Measurements from ENCODE around the gene BTBD16.

Gene BTBD16

DNA sequence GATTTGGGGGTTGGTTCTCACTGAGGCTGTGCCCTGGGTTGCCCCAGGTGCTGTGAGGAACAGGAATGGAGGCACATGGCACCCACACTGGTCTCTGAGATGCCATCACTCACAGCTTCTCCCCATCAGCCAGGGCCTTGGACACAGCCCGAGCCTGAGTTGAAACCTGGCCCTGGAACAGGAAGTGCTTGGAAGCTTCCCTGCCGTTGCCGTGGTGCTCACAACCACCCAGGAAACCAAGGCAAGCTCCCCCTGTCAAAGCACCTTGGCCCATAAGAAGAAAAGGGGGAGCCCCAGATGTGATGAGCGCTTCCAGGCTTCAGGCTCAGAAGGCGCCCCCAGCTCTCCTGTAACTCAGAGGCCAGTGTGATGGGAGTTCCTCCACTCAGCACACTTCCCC lies at the start of gene BTBD16:
TSS of gene BTBD16 (plus strand) at position 221 of the 400 bp plus-strand sequence. CDS start 3,786 bp downstream, outside the sequence.
- Mint-ChIP-seq H3K36me3 (no peaks in the 10 kb centered on the region), H3K4me1 (ENCODE audit: low read depth) (no peaks in the 10 kb centered on the region), H3K27ac (no peak within 1 kb of the TSS), H3K27me3 (peaks cover 8% of the 10 kb centered on the region), H3K4me3 (no peak within 1 kb of the TSS), H3K9me3 (ENCODE audit: low read depth) (no peaks in the 10 kb centered on the region)

DNA sequence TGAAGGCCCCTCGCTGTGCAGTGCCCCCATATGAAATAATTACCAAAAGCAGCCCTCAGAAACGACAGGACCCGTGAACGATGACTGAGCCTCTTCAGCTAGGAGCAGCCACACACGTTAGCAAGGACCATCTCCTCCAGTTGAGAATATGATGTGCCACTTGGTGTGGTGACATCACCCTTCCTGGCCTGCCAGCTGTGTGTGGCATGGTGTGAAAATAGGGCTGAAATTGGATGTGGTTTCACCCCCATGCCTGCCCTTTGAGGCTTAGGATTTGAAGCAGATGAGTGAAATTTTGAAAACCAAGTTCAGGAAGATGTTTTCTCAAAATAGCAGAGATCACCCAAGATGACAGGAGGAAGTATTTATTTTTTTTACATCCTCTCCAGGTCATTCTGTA lies 49.1 kb upstream of the BTBD16 start:
- Mint-ChIP-seq H3K4me3 (no peak overlapping the region), H3K4me1 (ENCODE audit: low read depth) (no peaks in the 10 kb centered on the region), H3K27ac (no peak overlapping the region), H3K9me3 (ENCODE audit: low read depth) (no peaks in the 10 kb centered on the region), H3K27me3 (peaks cover 8% of the 10 kb centered on the region), H3K36me3 (no peaks in the 10 kb centered on the region)

DNA sequence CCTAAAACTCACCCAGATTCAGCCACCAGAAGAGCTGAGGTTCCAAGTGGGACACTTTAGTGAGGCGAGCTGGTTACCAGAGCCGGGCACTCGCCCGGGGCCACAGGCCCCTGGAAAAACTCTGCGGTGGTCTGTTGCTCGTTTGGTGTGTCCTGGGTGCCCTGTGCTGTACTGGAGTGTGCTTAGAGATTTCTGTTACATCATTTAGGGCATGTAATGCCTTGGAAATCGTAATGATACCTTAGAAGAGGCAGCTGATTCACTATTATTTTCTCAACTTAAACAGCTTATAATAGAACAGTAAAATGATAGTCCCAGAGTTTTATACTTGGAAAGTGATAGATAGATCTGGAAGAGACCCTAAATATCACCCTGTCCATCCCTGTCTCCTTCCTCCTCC lies 48.5 kb upstream of the BTBD16 start:
- no peaks in the 10 kb centered on the region for H3K4me1 Mint-ChIP-seq (ENCODE audit: low read depth)
- H3K27ac Mint-ChIP-seq: no peak overlapping the region
- peaks cover 10% of the 10 kb centered on the region for H3K27me3 Mint-ChIP-seq
- no peaks in the 10 kb centered on the region for H3K9me3 Mint-ChIP-seq (ENCODE audit: low read depth)
- no peaks in the 10 kb centered on the region for H3K36me3 Mint-ChIP-seq
- H3K4me3 Mint-ChIP-seq: no peak overlapping the region

DNA sequence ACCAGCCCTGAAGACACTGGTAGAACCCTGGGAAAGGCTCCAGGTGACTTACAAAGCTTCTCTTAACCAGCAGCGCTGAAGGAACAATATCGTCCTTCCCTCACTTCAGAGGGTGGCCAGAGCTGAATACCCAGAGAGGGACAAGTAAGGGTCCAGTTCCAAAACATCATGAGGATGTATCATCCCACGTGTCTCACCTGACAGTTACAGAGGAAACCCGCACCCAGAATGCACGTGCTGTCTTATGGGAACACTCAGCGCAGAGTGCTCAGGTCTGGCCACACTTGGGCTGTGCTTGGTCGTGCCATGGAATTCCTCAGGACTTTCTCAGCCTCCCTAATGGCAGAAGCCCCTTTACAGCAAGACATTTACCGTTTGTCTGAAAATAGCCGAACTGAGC lies 46.9 kb upstream of the BTBD16 start:
- Mint-ChIP-seq H3K4me3 (no peak overlapping the region), H3K36me3 (no peaks in the 10 kb centered on the region), H3K9me3 (ENCODE audit: low read depth) (no peaks in the 10 kb centered on the region), H3K27me3 (peaks cover 9% of the 10 kb centered on the region), H3K27ac (no peak overlapping the region), H3K4me1 (ENCODE audit: low read depth) (no peaks in the 10 kb centered on the region)

DNA sequence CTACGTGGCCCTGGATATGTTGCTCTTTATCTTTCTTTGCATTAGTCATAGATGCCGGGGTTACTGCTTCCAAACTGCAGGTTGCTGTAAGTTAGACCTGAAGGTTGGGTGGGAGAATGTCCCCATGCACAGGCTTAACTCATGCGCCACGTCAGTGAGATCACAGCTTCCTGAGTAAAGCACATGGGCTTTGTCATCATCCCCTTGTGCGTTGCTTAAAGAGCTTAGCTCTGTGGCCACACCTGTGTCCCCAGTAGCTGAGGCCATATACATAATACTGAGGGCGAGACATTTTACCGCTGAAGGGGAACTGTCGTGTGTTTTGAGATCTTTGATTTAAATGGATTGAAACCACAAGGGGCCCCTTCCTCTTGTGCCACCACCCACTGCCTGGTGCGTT lies 45.8 kb upstream of the BTBD16 start:
- no peaks in the 10 kb centered on the region for H3K9me3 Mint-ChIP-seq (ENCODE audit: low read depth)
- H3K27ac Mint-ChIP-seq: no peak overlapping the region
- H3K36me3 Mint-ChIP-seq: no peaks in the 10 kb centered on the region
- peaks cover 7% of the 10 kb centered on the region for H3K27me3 Mint-ChIP-seq
- no peak overlapping the region for H3K4me3 Mint-ChIP-seq
- no peaks in the 10 kb centered on the region for H3K4me1 Mint-ChIP-seq (ENCODE audit: low read depth)

DNA sequence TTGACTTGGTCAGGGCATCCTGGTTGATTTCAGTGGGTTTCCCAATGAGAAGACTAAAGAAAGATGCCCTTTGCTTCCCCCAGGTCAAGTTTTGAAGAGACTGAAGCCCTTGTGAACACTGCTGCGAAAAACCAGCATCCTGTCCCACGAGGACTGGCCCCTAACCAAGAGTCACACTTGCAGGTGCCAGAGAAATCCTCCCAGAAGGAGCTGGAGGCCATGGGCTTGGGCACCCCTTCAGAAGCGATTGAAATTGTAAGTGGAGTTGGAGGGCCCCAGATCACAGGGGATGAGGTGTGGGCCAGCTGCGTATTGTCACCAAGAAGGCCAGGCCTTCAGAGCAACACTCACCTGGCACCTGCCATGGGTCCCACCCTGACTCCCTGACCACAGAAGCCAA lies 43.3 kb upstream of the BTBD16 start:
- Mint-ChIP-seq H3K4me1 (ENCODE audit: low read depth) (no peaks in the 10 kb centered on the region), H3K27me3 (peaks cover 6% of the 10 kb centered on the region), H3K36me3 (no peaks in the 10 kb centered on the region), H3K9me3 (ENCODE audit: low read depth) (no peaks in the 10 kb centered on the region), H3K4me3 (no peak overlapping the region), H3K27ac (no peak overlapping the region)

DNA sequence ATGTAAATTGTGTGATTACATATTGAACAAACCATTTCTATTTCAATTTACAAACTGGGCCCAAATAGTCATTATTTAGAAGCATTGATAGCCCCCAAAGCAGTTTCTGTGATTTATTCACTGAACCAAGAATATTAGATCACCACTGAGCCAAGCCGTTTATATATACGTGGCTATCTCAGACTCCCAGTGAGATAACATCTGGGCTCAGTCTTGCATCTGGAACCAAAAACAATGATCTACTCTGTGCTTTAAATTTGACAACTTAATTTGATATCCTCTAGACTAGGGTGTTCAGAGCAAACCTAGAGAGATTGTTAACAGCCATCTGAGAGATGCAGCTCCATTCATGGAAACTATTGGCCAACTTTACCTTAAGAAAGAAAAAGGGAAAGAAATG lies 41.4 kb upstream of the BTBD16 start:
- peaks cover 6% of the 10 kb centered on the region for H3K27me3 Mint-ChIP-seq
- no peak overlapping the region for H3K27ac Mint-ChIP-seq
- H3K4me3 Mint-ChIP-seq: no peak overlapping the region
- H3K9me3 Mint-ChIP-seq (ENCODE audit: low read depth): no peaks in the 10 kb centered on the region
- no peaks in the 10 kb centered on the region for H3K4me1 Mint-ChIP-seq (ENCODE audit: low read depth)
- H3K36me3 Mint-ChIP-seq: no peaks in the 10 kb centered on the region

DNA sequence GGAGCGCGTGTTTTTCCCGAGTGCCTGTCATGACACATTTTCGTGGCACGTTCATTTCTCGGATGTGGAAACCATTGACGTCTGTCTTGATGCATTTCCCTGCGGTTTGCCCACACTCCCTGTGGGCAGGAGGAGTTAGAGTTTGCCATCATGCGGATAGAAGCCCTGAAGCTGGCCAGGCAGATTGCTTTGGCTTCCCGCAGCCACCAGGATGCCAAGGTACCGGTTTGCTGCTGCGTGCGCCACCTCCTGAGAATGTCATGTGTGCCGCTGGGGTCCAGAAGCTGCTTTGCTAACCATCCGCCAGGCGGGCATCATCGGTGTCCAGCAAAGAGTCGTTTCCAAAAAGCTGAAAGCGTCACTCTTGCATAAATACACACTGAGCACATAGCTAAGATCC lies 40.9 kb upstream of the BTBD16 start:
- H3K36me3 Mint-ChIP-seq: no peaks in the 10 kb centered on the region
- no peak overlapping the region for H3K4me3 Mint-ChIP-seq
- no peak overlapping the region for H3K27ac Mint-ChIP-seq
- no peaks in the 10 kb centered on the region for H3K9me3 Mint-ChIP-seq (ENCODE audit: low read depth)
- H3K4me1 Mint-ChIP-seq (ENCODE audit: low read depth): no peaks in the 10 kb centered on the region
- H3K27me3 Mint-ChIP-seq: peaks cover 5% of the 10 kb centered on the region

DNA sequence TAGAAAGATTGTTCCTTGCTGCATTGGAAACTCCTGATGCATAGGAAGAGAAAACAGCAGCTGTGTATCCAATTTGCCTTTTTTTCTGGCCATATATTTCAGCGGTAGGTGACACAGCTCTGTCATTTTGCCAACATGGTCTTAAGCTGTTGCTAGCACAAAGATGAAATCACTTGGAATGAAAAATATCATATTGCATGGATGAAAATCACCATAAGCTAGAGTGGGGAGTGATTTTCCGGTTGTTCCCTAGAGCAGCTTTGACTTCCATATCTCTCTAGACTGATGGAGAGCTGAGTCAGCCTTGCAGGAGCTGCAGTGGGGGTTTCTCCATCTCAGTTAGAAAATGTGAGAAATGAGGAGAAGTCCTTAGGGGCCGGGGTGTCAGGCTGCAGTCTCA lies 38.3 kb upstream of the BTBD16 start:
- no peaks in the 10 kb centered on the region for H3K36me3 Mint-ChIP-seq
- H3K9me3 Mint-ChIP-seq (ENCODE audit: low read depth): no peaks in the 10 kb centered on the region
- no peak overlapping the region for H3K27ac Mint-ChIP-seq
- no peak overlapping the region for H3K4me3 Mint-ChIP-seq
- peaks cover 3% of the 10 kb centered on the region for H3K27me3 Mint-ChIP-seq
- H3K4me1 Mint-ChIP-seq (ENCODE audit: low read depth): no peaks in the 10 kb centered on the region

DNA sequence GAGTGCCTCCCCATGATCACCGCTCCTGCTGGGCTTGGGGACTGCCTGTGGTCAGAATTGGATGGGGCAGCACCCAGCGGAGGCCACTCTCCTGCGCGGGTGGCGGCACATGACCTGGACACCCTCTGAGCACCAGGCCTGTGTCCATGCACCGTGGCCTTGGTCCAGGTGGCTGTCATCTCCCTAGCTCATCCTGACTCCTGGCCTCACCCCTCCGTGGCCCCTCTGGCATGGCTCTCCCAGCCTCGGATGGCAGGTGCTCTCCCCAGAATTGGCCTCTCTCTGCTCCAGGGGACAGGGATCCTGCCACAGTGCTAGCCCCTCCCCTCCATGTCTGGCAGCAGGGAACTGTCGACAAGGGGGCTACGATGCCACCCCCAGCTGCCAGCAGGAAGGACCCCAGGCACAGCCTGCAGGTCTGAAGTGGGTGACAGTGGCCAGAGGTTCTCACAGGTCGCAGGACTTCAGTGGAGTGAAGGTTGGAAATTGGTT lies 37.2 kb upstream of the BTBD16 start:
- Mint-ChIP-seq H3K4me3 (no peak overlapping the region), H3K27me3 (peaks cover 3% of the 10 kb centered on the region), H3K4me1 (ENCODE audit: low read depth) (no peaks in the 10 kb centered on the region), H3K27ac (no peak overlapping the region), H3K9me3 (ENCODE audit: low read depth) (no peaks in the 10 kb centered on the region), H3K36me3 (no peaks in the 10 kb centered on the region)

DNA sequence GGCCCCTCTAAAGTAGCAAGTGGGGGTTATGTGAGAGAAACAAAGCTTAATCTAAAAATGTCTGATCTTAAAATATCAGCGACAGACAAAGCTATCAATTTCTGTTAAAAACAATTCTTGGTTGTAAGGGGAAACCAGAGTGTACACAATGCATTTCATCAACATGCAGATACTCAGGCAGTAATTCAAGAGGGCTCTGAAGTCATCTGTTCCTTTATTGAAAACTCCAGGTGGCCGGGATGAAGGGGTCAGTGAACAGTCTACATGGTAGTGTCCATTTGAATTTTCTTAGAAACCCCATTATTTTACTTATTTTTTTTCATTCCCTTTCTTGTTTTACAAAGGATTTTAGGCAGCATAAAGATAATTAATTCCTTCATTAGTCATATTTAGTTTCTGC lies 36.7 kb upstream of the BTBD16 start:
- H3K9me3 Mint-ChIP-seq (ENCODE audit: low read depth): no peaks in the 10 kb centered on the region
- H3K27me3 Mint-ChIP-seq: peaks cover 3% of the 10 kb centered on the region
- no peaks in the 10 kb centered on the region for H3K4me1 Mint-ChIP-seq (ENCODE audit: low read depth)
- no peak overlapping the region for H3K27ac Mint-ChIP-seq
- no peaks in the 10 kb centered on the region for H3K36me3 Mint-ChIP-seq
- no peak overlapping the region for H3K4me3 Mint-ChIP-seq

DNA sequence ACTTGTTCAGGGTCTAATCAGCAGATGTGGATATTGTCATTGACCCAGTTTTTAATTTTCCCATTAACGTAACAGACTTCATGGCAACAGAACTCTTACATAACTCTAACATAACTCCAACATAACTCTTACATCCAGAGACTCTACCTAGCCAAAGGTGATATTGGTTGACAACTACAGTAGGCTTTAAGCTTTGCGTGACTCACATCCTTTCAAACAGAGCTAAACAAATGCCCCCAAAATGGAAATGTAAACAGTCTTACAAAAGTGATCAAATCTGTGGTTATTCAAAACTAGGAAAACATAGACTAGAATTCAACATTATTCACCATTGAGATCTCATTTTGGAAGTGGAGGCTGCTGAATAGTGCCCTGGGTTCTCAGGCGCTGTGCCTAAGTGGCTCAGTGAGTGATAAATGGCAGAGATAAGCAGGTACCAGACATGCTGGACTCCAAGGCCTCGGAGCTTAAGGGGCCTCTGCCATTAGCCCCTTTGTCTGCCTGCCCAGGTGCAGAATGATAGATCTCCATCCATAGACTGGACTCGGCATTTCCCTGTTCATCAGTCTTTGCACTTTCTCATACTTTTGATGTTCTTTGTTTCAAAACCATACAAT lies 34.3 kb upstream of the BTBD16 start:
- Mint-ChIP-seq H3K36me3 (no peaks in the 10 kb centered on the region), H3K4me1 (ENCODE audit: low read depth) (no peaks in the 10 kb centered on the region), H3K27me3 (peaks cover 3% of the 10 kb centered on the region), H3K4me3 (no peak overlapping the region), H3K9me3 (ENCODE audit: low read depth) (no peaks in the 10 kb centered on the region), H3K27ac (no peak overlapping the region)

DNA sequence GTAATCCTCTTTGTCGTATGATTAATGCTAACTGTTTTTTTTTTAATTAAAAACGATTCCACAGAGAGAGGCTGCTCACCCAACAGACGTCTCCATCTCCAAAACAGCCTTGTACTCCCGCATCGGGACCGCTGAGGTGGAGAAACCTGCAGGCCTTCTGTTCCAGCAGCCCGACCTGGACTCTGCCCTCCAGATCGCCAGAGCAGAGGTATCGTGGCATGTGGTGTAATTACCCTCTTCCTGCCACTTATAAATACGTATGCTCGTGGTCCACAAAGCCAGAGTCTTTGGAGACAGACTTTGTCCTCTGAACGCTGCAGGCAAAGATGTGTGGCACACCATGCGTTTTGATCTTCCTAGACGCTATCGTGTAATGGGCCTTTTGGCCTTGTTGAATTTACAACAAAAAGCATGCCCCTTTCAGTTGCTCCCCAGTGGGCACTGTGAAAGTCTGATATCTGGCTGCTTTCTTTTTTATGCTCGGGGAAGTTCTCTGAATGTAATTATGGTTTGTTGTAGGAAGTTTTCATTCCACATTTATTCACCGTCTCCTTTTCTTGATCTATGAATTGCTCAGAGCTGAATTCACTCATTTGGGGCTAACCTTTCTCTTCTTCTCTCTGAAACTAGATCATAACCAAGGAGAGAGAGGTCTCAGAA lies 33.6 kb upstream of the BTBD16 start:
- Mint-ChIP-seq H3K4me3 (no peak overlapping the region), H3K36me3 (no peaks in the 10 kb centered on the region), H3K27ac (no peak overlapping the region), H3K9me3 (ENCODE audit: low read depth) (no peaks in the 10 kb centered on the region), H3K4me1 (ENCODE audit: low read depth) (no peaks in the 10 kb centered on the region), H3K27me3 (peaks cover 3% of the 10 kb centered on the region)

DNA sequence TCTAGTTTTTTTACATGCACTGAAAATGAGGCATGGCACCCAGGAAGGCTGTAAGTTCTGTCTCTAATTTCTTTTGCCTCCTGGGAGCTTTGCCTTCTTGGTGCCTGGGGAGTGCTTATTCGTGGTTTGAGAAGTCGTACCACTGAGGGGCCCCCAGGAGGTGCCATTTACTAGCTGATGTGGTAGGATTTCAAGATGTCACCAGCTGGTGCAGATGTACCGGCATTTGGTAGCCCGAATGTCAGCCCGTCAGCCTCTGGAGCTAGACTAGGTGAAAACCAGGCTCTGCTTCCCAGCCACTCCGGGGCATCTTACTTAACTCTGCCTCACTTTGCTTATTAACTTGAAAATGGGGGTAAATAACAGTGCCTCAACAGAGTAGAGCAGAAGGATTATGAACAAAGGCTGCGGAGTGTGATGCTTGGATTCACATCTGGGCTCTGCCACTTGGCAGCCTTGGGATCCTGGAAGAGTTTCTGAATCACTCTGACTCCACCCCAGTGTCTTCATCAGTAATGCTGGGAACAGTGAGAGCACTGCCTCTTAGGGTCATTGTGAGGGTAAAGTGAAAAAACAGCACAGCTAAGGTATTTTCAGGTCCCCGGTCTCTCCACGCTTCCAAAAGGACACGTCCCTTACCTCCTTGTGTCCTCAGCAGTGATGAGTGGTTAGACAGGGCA lies 31.4 kb upstream of the BTBD16 start:
- Mint-ChIP-seq H3K4me3 (no peak overlapping the region), H3K27me3 (peaks cover 3% of the 10 kb centered on the region), H3K9me3 (ENCODE audit: low read depth) (no peaks in the 10 kb centered on the region), H3K36me3 (no peaks in the 10 kb centered on the region), H3K27ac (no peak overlapping the region), H3K4me1 (ENCODE audit: low read depth) (no peaks in the 10 kb centered on the region)

DNA sequence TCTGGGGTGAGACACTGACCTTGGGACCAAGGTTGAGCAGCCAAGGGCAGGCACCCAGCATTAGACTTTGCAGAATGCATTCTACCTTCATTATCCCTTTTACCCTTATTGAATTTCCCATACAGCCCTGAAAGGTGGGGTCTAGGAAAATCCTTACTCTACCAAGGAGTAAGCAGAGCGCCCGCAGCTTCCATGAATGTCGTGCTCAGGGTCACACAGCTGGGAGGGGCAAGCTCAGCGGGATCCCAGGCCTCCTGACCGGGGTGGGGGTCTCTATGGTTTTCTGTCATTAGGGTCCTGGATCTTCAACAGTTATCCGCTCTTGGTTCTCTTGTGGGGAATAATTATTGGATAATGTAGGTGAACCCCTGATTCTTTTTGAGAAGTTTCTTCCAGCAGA lies 30.7 kb upstream of the BTBD16 start:
- Mint-ChIP-seq H3K27ac (no peak overlapping the region), H3K27me3 (peaks cover 3% of the 10 kb centered on the region)

More for the DNA sequence above, 30.7 kb upstream of the BTBD16 start:
- Mint-ChIP-seq H3K9me3 (ENCODE audit: low read depth) (no peaks in the 10 kb centered on the region), H3K4me3 (no peak overlapping the region), H3K4me1 (ENCODE audit: low read depth) (no peaks in the 10 kb centered on the region), H3K36me3 (no peaks in the 10 kb centered on the region)

Measured in activated naive CD8-positive, alpha-beta T cell (primary cell).